AG09319 (cell line): ENCODE results near the gene GTSF1L.

Source experiments
- DNase-seq: peaks from one replicate; pipeline ENCODE4 v3.0.0-alpha.2; 2010; ENCODE audit warnings: low read depth; ENCODE audit errors: extremely low read depth
- CTCF ChIP-seq: IDR thresholded peaks from 2 replicates; pipeline ENCODE4 v1.5.1; 2011; ENCODE audit warnings: low read depth, mild to moderate bottlenecking, inconsistent platforms, low read length, moderate library complexity

The GTSF1L gene

DNA sequence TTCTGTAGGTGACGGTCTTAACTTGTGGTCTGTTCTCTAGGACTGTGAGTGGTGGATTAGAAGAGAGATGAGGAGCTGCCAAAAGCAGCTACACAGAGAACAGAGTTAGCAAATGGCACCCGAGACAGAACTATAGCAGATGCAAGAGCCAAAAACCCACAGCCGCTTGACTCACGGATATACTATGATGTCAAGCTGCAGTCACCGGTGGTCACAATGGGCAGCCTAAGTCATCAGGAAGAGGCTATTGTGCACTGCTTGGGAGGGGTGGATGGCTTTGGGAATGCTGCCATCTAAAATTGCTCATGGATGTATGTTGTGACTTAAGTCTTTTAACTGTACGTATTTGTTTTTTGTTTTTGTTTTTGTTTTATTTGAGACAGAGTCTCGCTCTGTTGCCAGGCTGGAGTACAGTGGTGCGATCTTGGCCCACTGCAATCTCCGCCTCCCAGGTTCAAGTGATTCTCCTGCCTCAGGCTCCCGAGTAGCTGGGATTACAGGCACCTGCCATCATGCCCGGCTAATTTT is at the start of gene GTSF1L:
GTSF1L (minus strand) TSS at position 192 of the 528 bp plus-strand sequence. CDS start 308 bp downstream, outside the sequence.
- TF ChIP-seq CTCF = no peak
- no peak for DNase-seq

GRCh38 chr20:43774754-43775153 is 48.0 kb upstream of the GTSF1L start:
- DNase-seq = no peak
- TF ChIP-seq CTCF = no peak

DNA sequence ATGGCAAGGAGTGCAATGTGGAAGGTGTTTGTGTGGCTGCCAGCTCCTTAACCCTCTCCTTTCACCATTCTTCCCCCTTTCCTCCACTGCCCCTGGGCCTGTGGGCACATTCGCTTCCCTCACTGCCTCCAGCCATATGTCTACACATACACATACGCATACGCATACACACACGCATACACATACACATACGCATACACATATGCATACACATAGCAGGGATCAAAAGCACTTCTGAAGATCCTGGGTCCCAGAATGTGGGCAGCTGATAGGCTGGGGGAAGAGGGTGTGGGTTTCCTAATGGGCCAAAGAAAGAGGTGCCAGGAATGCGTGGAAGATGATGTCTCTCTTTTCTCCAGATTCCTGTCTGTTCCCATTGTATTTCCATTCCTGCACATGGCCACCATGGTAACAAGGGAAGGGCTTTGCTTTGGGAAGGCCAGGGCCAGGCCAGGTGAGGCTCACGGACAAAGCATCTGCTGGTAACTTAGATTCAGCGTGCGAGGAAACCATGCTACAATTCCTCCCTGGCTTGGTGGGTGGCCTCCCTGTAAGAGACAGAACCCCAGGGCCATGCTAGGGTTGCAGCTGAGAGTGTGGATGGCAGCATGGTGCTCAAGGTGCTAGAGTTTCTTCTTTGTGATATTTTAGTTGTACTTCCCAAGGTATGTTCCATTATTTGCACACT is 44.8 kb upstream of the GTSF1L start:
- TF ChIP-seq CTCF = no peak
- no peak for DNase-seq

- no peak for TF ChIP-seq CTCF
- no peak for DNase-seq
Observed at GRCh38 chr20:43770342-43770741, 43.5 kb upstream of the GTSF1L start.

DNA sequence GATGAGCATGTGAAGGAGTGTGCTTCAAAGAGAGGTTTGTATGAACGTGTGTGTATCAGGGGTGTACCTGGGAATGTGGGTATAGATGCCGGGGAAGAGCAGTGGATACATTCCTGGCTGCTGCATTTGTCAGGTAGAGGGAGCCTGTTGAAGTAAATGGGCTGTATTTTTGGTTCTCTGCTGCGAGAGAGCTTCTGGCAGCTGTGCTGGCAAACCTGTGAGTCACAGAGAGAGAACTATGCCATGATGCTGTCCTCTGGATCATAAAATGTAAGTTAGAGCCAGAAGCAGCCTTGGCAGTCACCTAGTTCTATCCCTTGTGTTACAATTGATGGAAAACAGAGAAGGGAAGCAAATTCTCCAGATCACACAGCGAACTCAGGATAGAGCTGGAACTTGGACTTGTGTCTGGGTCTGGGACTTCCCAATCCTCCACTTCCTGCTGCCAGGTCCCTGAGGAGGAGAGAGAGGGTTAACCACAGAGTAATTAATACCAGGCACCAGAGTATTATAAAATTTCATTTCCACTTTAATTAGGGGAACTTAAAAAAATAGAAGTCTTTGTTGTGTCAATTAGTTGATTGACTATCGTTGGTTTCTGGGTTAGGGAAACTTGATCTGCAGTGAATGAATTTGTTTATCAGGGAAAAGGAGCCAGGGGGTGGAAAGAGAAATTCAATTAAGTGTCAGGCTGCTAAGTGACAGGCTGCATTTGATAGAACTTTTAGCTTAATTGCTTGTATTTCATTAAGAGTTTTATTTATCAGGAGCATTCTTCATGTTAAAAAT is 41.1 kb upstream of the GTSF1L start:
- no peak for DNase-seq
- peak; percentile 3 for TF ChIP-seq CTCF

- no peak for DNase-seq
- TF ChIP-seq CTCF = no peak
Observed at GRCh38 chr20:43766917-43767316, 40.1 kb upstream of the GTSF1L start.

GRCh38 chr20:43766385-43766784 is 39.6 kb upstream of the GTSF1L start:
- no peak for DNase-seq
- no peak for TF ChIP-seq CTCF
